Measurements from ENCODE around the gene INHBB.

- TF ChIP-seq CTCF (IDR thresholded peaks at IDR 0.05) = no peak
- TF ChIP-seq POLR2A (IDR thresholded peaks at IDR 0.05) = no peak
Measured at GRCh38 chr2:120316528-120317179, 29.3 kb upstream of the INHBB start.

All from prostate gland (tissue), 2 donors.